NOMO-1 treated with dmso at 0.1 percent for 144 hours (cell line): ENCODE measurements around the gene GPR143.

Experiments used
- DNase-seq: peaks from one replicate; lab custom pipeline; 2025; ENCODE audit not compliant: unreplicated experiment; lab: John Stamatoyannopoulos, UW

The GPR143 gene

GRCh38 chrX:9708923-9709553 lies 56.6 kb downstream of the GPR143 start:
- DNase-seq: peak; percentile 74

- no peak for DNase-seq
Measured at GRCh38 chrX:9708086-9708485, 57.6 kb downstream of the GPR143 start.

- DNase-seq: no peak
Measured at GRCh38 chrX:9707306-9708033, 58.2 kb downstream of the GPR143 start.

GRCh38 chrX:9706421-9706820 lies 59.2 kb downstream of the GPR143 start:
- DNase-seq: no peak

GRCh38 chrX:9704876-9705465 lies 60.7 kb downstream of the GPR143 start:
- DNase-seq: no peak

- no peak for DNase-seq
Measured at GRCh38 chrX:9703406-9703805, 62.2 kb downstream of the GPR143 start.

GRCh38 chrX:9701790-9702189 lies 63.9 kb downstream of the GPR143 start:
- DNase-seq: no peak

GRCh38 chrX:9700555-9700954 lies 65.1 kb downstream of the GPR143 start:
- no peak for DNase-seq

GRCh38 chrX:9698576-9698975 lies 67.1 kb downstream of the GPR143 start:
- no peak for DNase-seq

GRCh38 chrX:9693307-9694001 lies 72.2 kb downstream of the GPR143 start:
- no peak for DNase-seq

- DNase-seq: no peak
Measured at GRCh38 chrX:9690046-9690445, 75.6 kb downstream of the GPR143 start.

GRCh38 chrX:9688833-9689232 lies 76.8 kb downstream of the GPR143 start:
- no peak for DNase-seq

GRCh38 chrX:9687899-9688298 lies 77.7 kb downstream of the GPR143 start:
- no peak for DNase-seq

- no peak for DNase-seq
Measured at GRCh38 chrX:9683350-9683749, 82.3 kb downstream of the GPR143 start.

- DNase-seq: no peak
Measured at GRCh38 chrX:9682861-9683260, 82.8 kb downstream of the GPR143 start.

- DNase-seq: no peak
Measured at GRCh38 chrX:9682456-9682855, 83.2 kb downstream of the GPR143 start.

- DNase-seq: no peak
Measured at GRCh38 chrX:9681422-9681821, 84.2 kb downstream of the GPR143 start.

GRCh38 chrX:9681011-9681410 lies 84.6 kb downstream of the GPR143 start:
- DNase-seq: no peak

GRCh38 chrX:9678215-9678965 lies 87.3 kb downstream of the GPR143 start:
- no peak for DNase-seq

GRCh38 chrX:9677098-9677739 lies 88.4 kb downstream of the GPR143 start:
- DNase-seq: peak; percentile 57

- DNase-seq: no peak
Measured at GRCh38 chrX:9676738-9677097, 88.9 kb downstream of the GPR143 start.
